Hematopoietic multipotent progenitor cell (in vitro differentiated cells): ENCODE measurements around the gene SYNE3. TPM values are rescaled to one million over a fixed set of nuclear protein-coding genes. Genes with fewer than 3 reads are reported as not detected.
"Not testable (repeated sequence)": the region's sequence is repeated elsewhere in the genome, so short reads cannot be mapped to it uniquely, and the experiment has no call there.

ENCODE experiments used
- DNase-seq, 3 donors: peaks; one replicate each; pipeline ENCODE4 v3.0.0-alpha.2; 2011 to 2015; ENCODE audit warnings: low read depth in 2 of 3, low spot score in 2 of 3
- total RNA-seq: library from RNA; depleted of rRNA; stranded (reverse); fragments of >200 nt; gene quantifications from one replicate; pipeline ENCODE4 v1.2.3, GENCODE V29; 2012

Gene SYNE3
- total RNA-seq, 1 donor = 15.1 TPM

- no peak for DNase-seq
Measured at GRCh38 chr14:95526483-95527386, 10.3 kb upstream of the SYNE3 start.

GRCh38 chr14:95525999-95526398 lies 9.5 kb upstream of the SYNE3 start:
- DNase-seq = no peak

- no peak for DNase-seq
Measured at GRCh38 chr14:95524706-95525512, 8.5 kb upstream of the SYNE3 start.

- DNase-seq = no peak
Measured at GRCh38 chr14:95523815-95524448, 7.5 kb upstream of the SYNE3 start.

GRCh38 chr14:95523051-95523814 lies 6.8 kb upstream of the SYNE3 start:
- no peak for DNase-seq

GRCh38 chr14:95522556-95522955 lies 6.1 kb upstream of the SYNE3 start:
- no peak for DNase-seq

GRCh38 chr14:95522116-95522515 lies 5.7 kb upstream of the SYNE3 start:
- DNase-seq = no peak

GRCh38 chr14:95521001-95521400 lies 4.6 kb upstream of the SYNE3 start:
- DNase-seq = no peak

GRCh38 chr14:95520346-95520745 lies 3.9 kb upstream of the SYNE3 start:
- DNase-seq = no peak

GRCh38 chr14:95519699-95520098 lies 3.2 kb upstream of the SYNE3 start:
- peak in 2 of 3 donors; percentile 57 to 86 for DNase-seq

- DNase-seq = no peak
Measured at GRCh38 chr14:95518045-95518751, 1.7 kb upstream of the SYNE3 start.

- DNase-seq = peak; percentile 65 to 90 (median 90)
Measured at GRCh38 chr14:95515596-95516552, 576 bp downstream of the SYNE3 start.

- DNase-seq = peak in 1 of 3 donors; percentile 25
Measured at GRCh38 chr14:95515080-95515489, 1.4 kb downstream of the SYNE3 start.

GRCh38 chr14:95514131-95515079 lies 2.0 kb downstream of the SYNE3 start:
- DNase-seq = no peak

GRCh38 chr14:95513291-95513690 lies 3.2 kb downstream of the SYNE3 start:
- DNase-seq = no peak

GRCh38 chr14:95511687-95512086 lies 4.8 kb downstream of the SYNE3 start:
- DNase-seq = no peak

- DNase-seq = no peak
Measured at GRCh38 chr14:95510804-95511203, 5.6 kb downstream of the SYNE3 start.

- not testable (repeated sequence) for DNase-seq
Measured at GRCh38 chr14:95510344-95510743, 6.1 kb downstream of the SYNE3 start.
